ENCODE results near the gene FAXC. TPM values are rescaled to one million over a fixed set of nuclear protein-coding genes. Genes with fewer than 3 reads are reported as not detected.
A peak's percentile ranks its signal among the peaks of the same experiment; 100 is the strongest.

FAXC gene
- total RNA-seq: 2.5 and 3.1 TPM in 2 replicates
- long read RNA-seq, partial matches to known transcripts: 0 of 3 reads
- long read RNA-seq, other reads (novel, unspliced or antisense): 3 of 3 reads

DNA sequence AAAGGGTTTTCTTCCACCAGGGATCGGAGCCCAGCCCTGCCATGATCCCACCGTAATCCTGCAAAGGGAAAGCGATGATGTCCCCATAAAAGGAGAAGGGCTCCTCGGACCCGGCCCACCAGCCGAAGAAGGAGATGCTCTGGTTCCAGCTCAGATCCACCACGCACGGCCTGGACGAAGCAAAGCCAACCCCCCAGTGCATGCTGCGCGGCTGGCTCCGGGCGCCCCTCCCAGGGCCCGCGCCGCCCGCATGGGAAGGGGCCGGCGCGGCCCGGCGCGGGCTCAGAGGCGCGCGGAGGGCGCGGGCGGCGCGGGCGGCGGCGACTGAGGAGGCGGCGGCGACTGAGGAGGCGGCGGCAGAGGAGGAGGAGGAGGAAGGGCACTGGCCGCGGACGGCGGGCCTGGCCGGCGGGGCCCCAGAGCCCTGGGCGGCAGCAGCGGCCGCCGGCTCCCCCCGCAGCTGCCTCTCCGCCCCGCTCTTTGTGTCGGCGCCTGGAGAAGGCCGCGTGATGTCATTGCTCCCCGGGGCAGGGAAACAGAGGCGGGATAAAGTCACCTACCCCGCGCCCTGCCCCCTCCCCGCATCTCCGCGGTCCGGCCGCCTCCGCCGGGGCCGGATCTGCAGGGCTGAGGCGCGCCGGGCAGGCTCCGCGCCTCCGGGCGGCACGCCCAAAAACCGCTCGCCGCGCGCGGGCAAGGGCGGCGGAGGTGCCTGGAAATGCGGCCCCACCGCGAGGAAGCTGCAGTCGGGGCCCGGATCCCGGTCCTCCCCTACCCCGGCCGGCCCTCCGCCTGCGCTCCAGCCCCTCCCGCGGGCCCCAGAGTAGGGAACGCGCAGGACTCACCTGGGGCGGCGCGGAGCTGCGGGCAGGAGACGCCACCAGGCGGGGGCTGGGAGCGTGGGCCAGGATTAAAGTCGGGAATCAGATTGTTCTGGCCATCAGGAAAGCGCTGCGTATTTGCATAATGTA lies at the start of gene FAXC:
TSS of gene FAXC (minus strand) at position 504 of the 971 bp plus-strand sequence. CDS start at position 202, 302 bp downstream.
- Mint-ChIP-seq H3K4me1 (ENCODE audit: unreplicated experiment) (peaks cover 6% of the 10 kb centered on the region), H3K36me3 (ENCODE audit: unreplicated experiment) (no peaks in the 10 kb centered on the region), H3K27ac (ENCODE audit: unreplicated experiment) (no peak within 1 kb of the TSS), H3K9me3 (ENCODE audit: unreplicated experiment) (no peaks in the 10 kb centered on the region), H3K27me3 (ENCODE audit: unreplicated experiment) (peaks cover 21% of the 10 kb centered on the region), H3K4me3 (ENCODE audit: unreplicated experiment) (peak within 1 kb of the TSS; percentile 74)
- peak; percentile 85 for DNase-seq (ENCODE audit: extremely low spot score, unreplicated experiment)
- TF ChIP-seq, protein P1, sequence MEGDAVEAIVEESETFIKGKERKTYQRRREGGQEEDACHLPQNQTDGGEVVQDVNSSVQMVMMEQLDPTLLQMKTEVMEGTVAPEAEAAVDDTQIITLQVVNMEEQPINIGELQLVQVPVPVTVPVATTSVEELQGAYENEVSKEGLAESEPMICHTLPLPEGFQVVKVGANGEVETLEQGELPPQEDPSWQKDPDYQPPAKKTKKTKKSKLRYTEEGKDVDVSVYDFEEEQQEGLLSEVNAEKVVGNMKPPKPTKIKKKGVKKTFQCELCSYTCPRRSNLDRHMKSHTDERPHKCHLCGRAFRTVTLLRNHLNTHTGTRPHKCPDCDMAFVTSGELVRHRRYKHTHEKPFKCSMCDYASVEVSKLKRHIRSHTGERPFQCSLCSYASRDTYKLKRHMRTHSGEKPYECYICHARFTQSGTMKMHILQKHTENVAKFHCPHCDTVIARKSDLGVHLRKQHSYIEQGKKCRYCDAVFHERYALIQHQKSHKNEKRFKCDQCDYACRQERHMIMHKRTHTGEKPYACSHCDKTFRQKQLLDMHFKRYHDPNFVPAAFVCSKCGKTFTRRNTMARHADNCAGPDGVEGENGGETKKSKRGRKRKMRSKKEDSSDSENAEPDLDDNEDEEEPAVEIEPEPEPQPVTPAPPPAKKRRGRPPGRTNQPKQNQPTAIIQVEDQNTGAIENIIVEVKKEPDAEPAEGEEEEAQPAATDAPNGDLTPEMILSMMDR (IDR thresholded peaks at IDR 0.05): peak; percentile 33

DNA sequence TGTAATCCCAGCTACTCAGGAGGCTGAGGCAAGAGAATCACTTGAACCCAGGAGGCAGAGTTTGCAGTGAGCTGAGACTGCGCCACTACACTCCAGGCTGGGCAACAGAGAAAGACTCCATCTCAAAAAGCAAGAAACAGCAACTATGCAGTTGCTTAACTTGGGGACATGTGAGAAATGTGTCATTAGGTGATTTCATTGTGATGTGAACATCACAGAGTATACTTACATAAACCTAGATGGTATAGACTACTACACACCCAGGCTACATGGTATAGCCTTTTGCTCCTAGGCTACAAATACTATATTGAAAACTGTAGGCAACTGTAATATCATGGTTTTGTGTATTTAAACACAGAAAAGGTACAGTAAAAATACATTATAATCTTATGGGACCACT lies 47.8 kb upstream of the FAXC start:
- Mint-ChIP-seq H3K27ac (ENCODE audit: unreplicated experiment) (no peak overlapping the region), H3K27me3 (ENCODE audit: unreplicated experiment) (no peaks in the 10 kb centered on the region), H3K4me3 (ENCODE audit: unreplicated experiment) (no peak overlapping the region), H3K36me3 (ENCODE audit: unreplicated experiment) (peaks cover 28% of the 10 kb centered on the region), H3K4me1 (ENCODE audit: unreplicated experiment) (peaks cover 11% of the 10 kb centered on the region), H3K9me3 (ENCODE audit: unreplicated experiment) (no peaks in the 10 kb centered on the region)
- DNase-seq (ENCODE audit: extremely low spot score, unreplicated experiment): no peak
- TF ChIP-seq, protein P1 (IDR thresholded peaks at IDR 0.05): no peak

DNA sequence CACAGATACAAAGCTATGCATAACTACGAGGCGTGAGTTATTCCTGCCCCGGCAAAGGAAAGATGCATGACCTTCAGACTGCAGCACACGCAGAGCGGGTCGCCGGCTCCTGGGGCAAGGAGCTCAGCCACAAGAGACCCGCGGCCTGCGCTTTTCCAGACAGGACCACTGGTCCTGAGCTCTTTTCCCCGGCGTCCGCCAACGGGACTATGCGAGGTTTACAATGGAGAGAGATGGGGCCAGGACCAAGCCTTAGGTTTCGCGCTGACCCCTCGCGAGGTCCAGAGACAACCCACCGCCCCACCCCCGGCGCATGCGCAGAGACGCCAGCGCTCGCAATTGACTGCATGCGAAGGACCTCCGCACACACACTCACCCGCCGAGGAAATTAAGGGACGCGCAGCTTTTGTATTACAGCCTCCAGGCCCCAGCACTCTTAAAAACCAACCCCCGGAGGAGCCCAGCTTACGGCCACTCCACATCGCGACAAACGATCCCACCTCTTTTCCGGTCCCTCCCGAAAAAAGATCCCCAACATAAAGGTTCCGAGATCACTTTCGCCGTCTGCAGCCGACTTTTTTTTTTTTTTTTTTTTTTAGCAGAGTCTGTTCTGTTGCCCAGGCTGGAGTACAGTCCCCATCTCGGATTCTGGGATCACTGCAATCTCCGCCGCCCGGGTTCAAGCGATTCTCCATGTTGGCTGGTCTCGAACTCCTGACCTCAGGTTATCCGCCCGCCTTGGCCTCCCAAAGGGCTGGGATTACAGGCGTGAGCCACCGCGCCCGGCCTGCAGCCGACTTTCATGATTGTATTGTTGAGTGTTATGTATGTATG lies 44.4 kb upstream of the FAXC start, which contains the start of gene COQ3:
TSS of gene COQ3 (minus strand) at position 498 of the 834 bp plus-strand sequence. CDS start at position 482, 16 bp downstream.
- Mint-ChIP-seq H3K4me3 (ENCODE audit: unreplicated experiment) (peak within 1 kb of the TSS; percentile 97), H3K27ac (ENCODE audit: unreplicated experiment) (peak within 1 kb of the TSS; percentile 99), H3K27me3 (ENCODE audit: unreplicated experiment) (no peaks in the 10 kb centered on the region), H3K9me3 (ENCODE audit: unreplicated experiment) (no peaks in the 10 kb centered on the region), H3K36me3 (ENCODE audit: unreplicated experiment) (peaks cover 5% of the 10 kb centered on the region), H3K4me1 (ENCODE audit: unreplicated experiment) (peaks cover 11% of the 10 kb centered on the region)
- TF ChIP-seq, protein P1 (IDR thresholded peaks at IDR 0.05): no peak
- peak; percentile 94 for DNase-seq (ENCODE audit: extremely low spot score, unreplicated experiment)

DNA sequence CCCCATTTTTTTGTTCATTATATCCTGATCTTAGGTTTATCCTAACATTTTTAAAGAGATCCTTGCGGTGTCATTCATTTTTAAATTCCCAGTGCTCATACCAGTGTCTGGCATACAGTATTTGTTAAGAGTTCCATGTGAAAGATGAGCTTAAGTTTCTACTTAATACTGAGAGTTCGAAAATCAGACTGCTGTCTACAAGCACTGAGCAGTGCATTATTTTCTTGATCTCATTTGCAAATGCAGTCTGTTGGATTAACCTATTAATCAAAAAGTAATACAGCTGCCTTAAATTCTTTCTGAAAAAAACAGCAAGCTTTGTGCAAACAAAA lies 43.9 kb upstream of the FAXC start:
- Mint-ChIP-seq H3K36me3 (ENCODE audit: unreplicated experiment) (peaks cover 4% of the 10 kb centered on the region), H3K9me3 (ENCODE audit: unreplicated experiment) (no peaks in the 10 kb centered on the region), H3K27ac (ENCODE audit: unreplicated experiment) (peak overlapping the region; percentile 99), H3K4me3 (ENCODE audit: unreplicated experiment) (peak overlapping the region; percentile 97), H3K27me3 (ENCODE audit: unreplicated experiment) (no peaks in the 10 kb centered on the region), H3K4me1 (ENCODE audit: unreplicated experiment) (peaks cover 11% of the 10 kb centered on the region)
- TF ChIP-seq, protein P1 (IDR thresholded peaks at IDR 0.05): no peak
- DNase-seq (ENCODE audit: extremely low spot score, unreplicated experiment): no peak
